Peyer's patch (tissue), 4 donors: ENCODE results near the gene SFTPD.

Source experiments
- POLR2A ChIP-seq, 2 donors: fragments of 450-650 bp; IDR thresholded peaks; one replicate each; pipeline ENCODE4 v1.5.1; 2017; ENCODE audit warnings: antibody characterized with exemption in 2 of 2, mild to moderate bottlenecking in 2 of 2, moderate library complexity in 2 of 2
- TF ChIP-seq, protein P1 (sequence below), 6 experiments: fragments of 450-650 bp in 4 of 6; fragments of 200-600 bp in 2 of 6; sonication (generic) in 1 of 6; IDR thresholded peaks; one replicate each; pipeline ENCODE4 v1.5.1; 2017 to 2019; ENCODE audit warnings: antibody characterized with exemption in 6 of 6, mild to moderate bottlenecking in 3 of 6, moderate library complexity in 1 of 6

DNA sequence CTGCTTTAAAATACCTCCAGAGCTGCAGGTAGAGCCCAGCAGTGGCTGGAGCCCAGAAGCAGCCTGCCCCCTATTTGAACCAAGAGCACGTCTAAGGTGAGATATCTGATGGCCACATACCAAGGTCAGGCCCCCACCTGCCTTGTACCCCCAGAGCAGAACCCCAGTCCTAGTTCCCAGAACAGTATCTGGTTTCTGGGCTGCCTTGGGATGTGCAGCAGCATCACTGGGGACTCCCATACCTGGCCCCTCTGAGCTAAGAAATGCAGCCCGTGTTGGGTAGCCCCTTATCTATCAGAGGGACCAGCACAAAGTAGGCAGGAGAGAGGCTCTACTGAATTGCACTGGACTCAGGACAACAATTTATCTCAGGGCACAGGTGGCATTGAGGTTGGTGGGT lies 8.9 kb downstream of the SFTPD start:
- TF ChIP-seq, protein P1, sequence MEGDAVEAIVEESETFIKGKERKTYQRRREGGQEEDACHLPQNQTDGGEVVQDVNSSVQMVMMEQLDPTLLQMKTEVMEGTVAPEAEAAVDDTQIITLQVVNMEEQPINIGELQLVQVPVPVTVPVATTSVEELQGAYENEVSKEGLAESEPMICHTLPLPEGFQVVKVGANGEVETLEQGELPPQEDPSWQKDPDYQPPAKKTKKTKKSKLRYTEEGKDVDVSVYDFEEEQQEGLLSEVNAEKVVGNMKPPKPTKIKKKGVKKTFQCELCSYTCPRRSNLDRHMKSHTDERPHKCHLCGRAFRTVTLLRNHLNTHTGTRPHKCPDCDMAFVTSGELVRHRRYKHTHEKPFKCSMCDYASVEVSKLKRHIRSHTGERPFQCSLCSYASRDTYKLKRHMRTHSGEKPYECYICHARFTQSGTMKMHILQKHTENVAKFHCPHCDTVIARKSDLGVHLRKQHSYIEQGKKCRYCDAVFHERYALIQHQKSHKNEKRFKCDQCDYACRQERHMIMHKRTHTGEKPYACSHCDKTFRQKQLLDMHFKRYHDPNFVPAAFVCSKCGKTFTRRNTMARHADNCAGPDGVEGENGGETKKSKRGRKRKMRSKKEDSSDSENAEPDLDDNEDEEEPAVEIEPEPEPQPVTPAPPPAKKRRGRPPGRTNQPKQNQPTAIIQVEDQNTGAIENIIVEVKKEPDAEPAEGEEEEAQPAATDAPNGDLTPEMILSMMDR (IDR thresholded peaks at IDR 0.05), result no peak
- no peak for TF ChIP-seq POLR2A (IDR thresholded peaks at IDR 0.05)
